DMS53 (cell line): ENCODE results near the gene MLLT10.

ENCODE experiments used
- DNase-seq: peaks from one replicate; lab custom pipeline; 2025; lab: John Stamatoyannopoulos, UW

The MLLT10 gene

DNA sequence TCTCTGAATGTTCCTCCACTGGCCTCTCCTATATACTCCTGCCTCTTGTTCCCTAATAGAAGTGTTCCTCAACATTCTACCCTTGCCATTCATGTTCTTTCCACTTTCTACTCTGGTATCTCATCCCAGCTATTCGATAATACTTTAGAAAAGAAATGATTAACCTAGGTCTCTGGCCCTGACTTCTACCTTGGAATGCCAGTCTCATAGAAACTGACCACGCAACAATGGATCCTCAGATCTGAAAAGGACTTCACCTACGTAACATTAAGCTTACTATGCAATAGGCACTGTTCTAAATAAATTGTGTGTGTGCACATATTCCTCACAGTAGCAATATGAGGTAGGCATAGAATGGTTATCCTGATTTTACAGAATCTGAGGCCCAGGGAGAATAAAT, 235.0 kb downstream of the MLLT10 start:
- DNase-seq: no peak

DNA sequence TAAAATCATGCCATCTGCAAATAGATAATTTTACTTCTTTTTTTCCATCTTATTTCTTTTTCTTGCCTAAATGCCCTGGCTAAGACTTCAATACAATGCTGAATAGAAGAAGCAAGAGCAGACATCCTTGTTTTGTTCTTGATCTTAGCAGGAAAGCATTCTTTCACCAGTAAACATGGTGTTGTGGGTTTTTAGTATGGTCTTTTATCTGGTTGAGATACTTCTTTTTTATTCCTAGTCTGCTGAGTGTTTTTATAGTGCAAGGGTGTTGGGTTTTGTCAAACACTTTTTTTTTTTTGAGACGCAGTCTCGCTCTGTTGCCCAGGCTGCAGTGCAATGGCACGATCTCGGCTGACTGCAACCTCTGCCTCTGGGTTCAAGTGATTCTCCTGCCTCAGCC, 237.2 kb downstream of the MLLT10 start:
- DNase-seq: no peak

DNA sequence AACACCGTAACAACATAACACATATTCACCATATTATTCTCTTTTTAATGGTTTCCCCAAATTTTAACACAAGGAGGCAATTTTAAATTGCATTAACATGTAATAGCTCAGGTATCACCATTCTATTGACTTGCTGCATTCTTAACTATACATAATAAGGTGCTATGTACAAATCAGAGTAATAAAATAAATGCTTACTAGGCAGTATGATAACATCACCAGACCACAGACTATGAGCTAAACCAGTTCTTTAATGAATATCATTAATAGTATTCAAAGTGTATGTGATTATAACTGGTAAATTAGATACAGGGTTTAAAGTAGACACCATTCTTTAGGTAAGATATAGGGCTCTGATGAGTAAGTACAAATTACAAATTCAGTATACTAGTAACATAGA, 242.9 kb downstream of the MLLT10 start:
- no peak for DNase-seq

DNA sequence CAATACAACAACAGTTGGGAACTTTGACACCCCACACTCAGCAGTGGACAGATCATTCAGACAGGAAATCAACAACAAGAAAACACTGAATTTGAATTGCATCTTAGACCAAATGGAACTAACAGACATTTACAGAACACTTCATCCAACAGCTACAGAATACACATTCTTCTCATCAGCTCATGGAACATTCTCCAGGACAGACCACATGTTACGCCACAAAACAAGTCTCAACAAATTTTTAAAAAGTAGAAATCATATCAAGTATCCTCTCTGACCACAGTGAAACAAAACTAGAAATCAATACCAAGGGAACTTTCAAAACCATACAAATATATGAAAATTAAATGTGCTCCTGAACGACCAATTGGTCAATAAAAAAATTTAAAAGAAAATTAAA, 257.2 kb downstream of the MLLT10 start:
- no peak for DNase-seq
